Testis (tissue), 2 donors: ENCODE results near the gene GSC2.

Source experiments
- CTCF ChIP-seq, 3 experiments: fragments of 450-650 bp in 2 of 3; fragments of 200-600 bp in 1 of 3; sonication (generic) in 1 of 3; IDR thresholded peaks; one replicate each; pipeline ENCODE4 v1.5.1; 2016 to 2019; ENCODE audit warnings: antibody characterized with exemption in 3 of 3, mild to moderate bottlenecking in 2 of 3, moderate library complexity in 1 of 3
- POLR2A ChIP-seq: fragments of 450-650 bp; IDR thresholded peaks from one replicate; pipeline ENCODE4 v1.6.1; 2017; ENCODE audit warnings: antibody characterized with exemption, mild to moderate bottlenecking, moderate library complexity

- TF ChIP-seq POLR2A = no peak
- no peak for TF ChIP-seq CTCF (IDR thresholded peaks at IDR 0.05)
These were observed 46.9 kb upstream of the GSC2 start for GRCh38 chr22:19196841-19197612.
